ENCODE data around the gene HEXA. TPM values are rescaled to one million over a fixed set of nuclear protein-coding genes. Genes with fewer than 3 reads are reported as not detected.
"Not testable (repeated sequence)": the region's sequence is repeated elsewhere in the genome, so short reads cannot be mapped to it uniquely, and the experiment has no call there.

The HEXA gene
- total and polyA plus RNA-seq, 2 donors (not counting 1 experiment from before 2014, with no cell fraction given), result 151 to 182 TPM

- H3K36me3 ChIP-seq (replicated peaks in 1 of 2; ENCODE audit: control extremely low read depth in 1 of 2, control insufficient read depth in 1 of 2, extremely low read depth in 1 of 2, insufficient read depth in 2 of 2, low read length in 1 of 2), result no peaks in the 10 kb centered on the region
- no peak overlapping the region for H3K27ac ChIP-seq (ENCODE audit: low read length in 2 of 2)
- H2AFZ ChIP-seq (ENCODE audit: insufficient read depth, low read depth, low read length, poor library complexity, severe bottlenecking), result no peak overlapping the region
- H3K27me3 ChIP-seq (replicated peaks in 1 of 4; ENCODE audit: control extremely low read depth in 1 of 4, control insufficient read depth in 3 of 4, insufficient read depth in 4 of 4, low read length in 3 of 4), result peaks cover 0 to 4% (median 1%) of the 10 kb centered on the region in 4 experiments
- TF ChIP-seq EZH2 (IDR thresholded peaks at IDR 0.05; ENCODE audit: borderline replicate concordance, insufficient read depth, low read depth, low read length, poor library complexity, severe bottlenecking), result no peak
- TF ChIP-seq CTCF (IDR thresholded peaks at IDR 0.05), result no peak
- DNase-seq, result no peak
- intact Hi-C loops (cut with micrococcal nuclease), result loop anchor here (10.0 kb wide), 1 partner anchor 1255 kb away; the partner anchor contains the start of gene NPTN
- H3K79me2 ChIP-seq (ENCODE audit: control insufficient read depth, insufficient read depth, low read length), result peaks cover 16% of the 10 kb centered on the region
- 100% methylated on average over 1 of the region's 2 CpGs for WGBS (ENCODE audit: insufficient coverage)
- no peak for ATAC-seq (ENCODE audit: low read depth)
- no peak overlapping the region for H3K27ac Mint-ChIP-seq
- H3K9me3 Mint-ChIP-seq (ENCODE audit: insufficient read depth), result no peaks in the 10 kb centered on the region
- ChIA-PET CTCF (no interaction called here), POLR2A (no interaction called here)
- H3K27me3 Mint-ChIP-seq, result peaks cover 17% of the 10 kb centered on the region
- no peak overlapping the region for H3K4me3 Mint-ChIP-seq
- H3K9ac ChIP-seq (ENCODE audit: low read length), result no peak overlapping the region
- H3K9me3 ChIP-seq (ENCODE audit: control extremely low read depth in 1 of 3, control insufficient read depth in 2 of 3, insufficient read depth in 1 of 3, low read length in 2 of 3), result no peaks in the 10 kb centered on the region
- peaks cover 11 to 15% of the 10 kb centered on the region in 2 donors for H3K4me1 ChIP-seq (ENCODE audit: control insufficient read depth in 2 of 2, insufficient read depth in 2 of 2, low read length in 2 of 2)
- H3K4me1 Mint-ChIP-seq, result peaks cover 24% of the 10 kb centered on the region
- H3K4me2 ChIP-seq (replicated peaks; ENCODE audit: low read depth, low read length, poor library complexity, severe bottlenecking), result no peak overlapping the region
- H4K20me1 ChIP-seq (ENCODE audit: control insufficient read depth, insufficient read depth, low read length, poor library complexity, severe bottlenecking), result no peaks in the 10 kb centered on the region
- no peak overlapping the region for H3K4me3 ChIP-seq (ENCODE audit: control extremely low read depth in 1 of 5, extremely low read depth in 1 of 5, insufficient read depth in 1 of 5, low read depth in 2 of 5, low read length in 4 of 5)
Observed at GRCh38 chr15:72379856-72380430, 4.1 kb upstream of the HEXA start.

GRCh38 chr15:72379106-72379505 is 3.3 kb upstream of the HEXA start:
- WGBS (ENCODE audit: insufficient coverage), result 100% methylated on average over 2 of the region's 3 CpGs
- H3K4me2 ChIP-seq (replicated peaks; ENCODE audit: low read depth, low read length, poor library complexity, severe bottlenecking); H3K36me3 ChIP-seq (replicated peaks in 1 of 2; ENCODE audit: control extremely low read depth in 1 of 2, control insufficient read depth in 1 of 2, extremely low read depth in 1 of 2, insufficient read depth in 2 of 2, low read length in 1 of 2); H3K27ac ChIP-seq (ENCODE audit: low read length in 2 of 2); H3K27ac Mint-ChIP-seq; H3K9me3 ChIP-seq (ENCODE audit: control extremely low read depth in 1 of 3, control insufficient read depth in 2 of 3, insufficient read depth in 1 of 3, low read length in 2 of 3); POLR2A ChIA-PET; H3K9ac ChIP-seq (ENCODE audit: low read length); ATAC-seq (ENCODE audit: low read depth); H3K4me3 ChIP-seq (ENCODE audit: control extremely low read depth in 1 of 5, extremely low read depth in 1 of 5, insufficient read depth in 1 of 5, low read depth in 2 of 5, low read length in 4 of 5); H3K4me3 Mint-ChIP-seq; H2AFZ ChIP-seq (ENCODE audit: insufficient read depth, low read depth, low read length, poor library complexity, severe bottlenecking); H4K20me1 ChIP-seq (ENCODE audit: control insufficient read depth, insufficient read depth, low read length, poor library complexity, severe bottlenecking); CTCF ChIA-PET; H3K9me3 Mint-ChIP-seq (ENCODE audit: insufficient read depth); DNase-seq; H3K27me3 ChIP-seq (replicated peaks in 1 of 4; ENCODE audit: control extremely low read depth in 1 of 4, control insufficient read depth in 3 of 4, insufficient read depth in 4 of 4, low read length in 3 of 4): not testable (repeated sequence)
- intact Hi-C loops (cut with micrococcal nuclease), result loop anchor here (10.0 kb wide), 1 partner anchor 1256 kb away; the partner anchor contains the start of gene NPTN
- Histone ChIP-seq H3K4me1 (ENCODE audit: control insufficient read depth in 2 of 2, insufficient read depth in 2 of 2, low read length in 2 of 2) (peaks cover 20 to 23% of the 10 kb centered on the region in 2 donors), H3K79me2 (ENCODE audit: control insufficient read depth, insufficient read depth, low read length) (peaks cover 24% of the 10 kb centered on the region)
- Mint-ChIP-seq H3K4me1 (peaks cover 32% of the 10 kb centered on the region), H3K27me3 (peaks cover 11% of the 10 kb centered on the region)
